ENCODE results near the gene ST7. TPM values are rescaled to one million over a fixed set of nuclear protein-coding genes. Genes with fewer than 3 reads are reported as not detected.

The ST7 gene
- total and polyA plus RNA-seq, 4 donors, result 22.4 to 57.2 (median 41.6) TPM

DNA sequence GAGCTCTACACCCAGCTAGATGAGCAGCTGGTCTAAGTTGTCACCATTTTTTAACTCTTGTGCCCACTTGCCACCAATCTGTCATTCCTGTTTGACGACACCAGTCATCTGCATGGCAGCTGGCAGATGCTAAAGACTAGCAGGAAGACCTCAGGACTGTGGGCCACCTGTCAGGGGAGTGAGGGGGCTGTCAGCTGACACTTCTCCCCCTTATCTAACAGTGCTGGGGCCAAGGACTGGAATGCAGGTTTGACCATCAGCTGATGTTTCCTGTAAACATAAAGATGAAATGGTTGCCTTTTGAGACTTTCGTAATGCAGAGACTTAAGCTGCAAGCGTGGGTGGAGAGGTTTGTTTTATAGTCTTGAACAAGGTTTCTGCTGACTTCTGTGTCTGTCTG lies 276.0 kb downstream of the ST7 start:
- no peak for DNase-seq
- no peak for ATAC-seq (ENCODE audit: insufficient read depth, low FRiP score)
- Histone ChIP-seq H3K9me3 (ENCODE audit: control insufficient read depth in 4 of 4, insufficient read depth in 3 of 4, low read length in 3 of 4) (peaks cover 0 to 4% (median 0%) of the 10 kb centered on the region in 4 donors), H3K4me3 (no peak overlapping the region), H3K9ac (ENCODE audit: insufficient read depth in 1 of 2, low read length in 2 of 2) (no peak overlapping the region), H3K27me3 (ENCODE audit: control insufficient read depth in 3 of 3, insufficient read depth in 3 of 3, low read length in 2 of 3) (no peaks in the 10 kb centered on the region), H3K36me3 (ENCODE audit: control insufficient read depth in 4 of 4, insufficient read depth in 4 of 4, low read length in 4 of 4) (peaks cover 0 to 3% (median 1%) of the 10 kb centered on the region in 4 donors), H3K27ac (ENCODE audit: low read depth in 1 of 2, low read length in 1 of 2) (no peak overlapping the region), H3K4me1 (ENCODE audit: control insufficient read depth in 5 of 5, insufficient read depth in 5 of 5, low read length in 5 of 5) (peaks cover 0 to 11% (median 0%) of the 10 kb centered on the region in 5 donors)
- WGBS, 2 donors, result 78 to 87% methylated on average over 3 of the region's 3 CpGs
- TF ChIP-seq, protein P1, sequence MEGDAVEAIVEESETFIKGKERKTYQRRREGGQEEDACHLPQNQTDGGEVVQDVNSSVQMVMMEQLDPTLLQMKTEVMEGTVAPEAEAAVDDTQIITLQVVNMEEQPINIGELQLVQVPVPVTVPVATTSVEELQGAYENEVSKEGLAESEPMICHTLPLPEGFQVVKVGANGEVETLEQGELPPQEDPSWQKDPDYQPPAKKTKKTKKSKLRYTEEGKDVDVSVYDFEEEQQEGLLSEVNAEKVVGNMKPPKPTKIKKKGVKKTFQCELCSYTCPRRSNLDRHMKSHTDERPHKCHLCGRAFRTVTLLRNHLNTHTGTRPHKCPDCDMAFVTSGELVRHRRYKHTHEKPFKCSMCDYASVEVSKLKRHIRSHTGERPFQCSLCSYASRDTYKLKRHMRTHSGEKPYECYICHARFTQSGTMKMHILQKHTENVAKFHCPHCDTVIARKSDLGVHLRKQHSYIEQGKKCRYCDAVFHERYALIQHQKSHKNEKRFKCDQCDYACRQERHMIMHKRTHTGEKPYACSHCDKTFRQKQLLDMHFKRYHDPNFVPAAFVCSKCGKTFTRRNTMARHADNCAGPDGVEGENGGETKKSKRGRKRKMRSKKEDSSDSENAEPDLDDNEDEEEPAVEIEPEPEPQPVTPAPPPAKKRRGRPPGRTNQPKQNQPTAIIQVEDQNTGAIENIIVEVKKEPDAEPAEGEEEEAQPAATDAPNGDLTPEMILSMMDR (IDR thresholded peaks at IDR 0.05; ENCODE audit: control extremely low read depth, extremely low read depth), result no peak

DNA sequence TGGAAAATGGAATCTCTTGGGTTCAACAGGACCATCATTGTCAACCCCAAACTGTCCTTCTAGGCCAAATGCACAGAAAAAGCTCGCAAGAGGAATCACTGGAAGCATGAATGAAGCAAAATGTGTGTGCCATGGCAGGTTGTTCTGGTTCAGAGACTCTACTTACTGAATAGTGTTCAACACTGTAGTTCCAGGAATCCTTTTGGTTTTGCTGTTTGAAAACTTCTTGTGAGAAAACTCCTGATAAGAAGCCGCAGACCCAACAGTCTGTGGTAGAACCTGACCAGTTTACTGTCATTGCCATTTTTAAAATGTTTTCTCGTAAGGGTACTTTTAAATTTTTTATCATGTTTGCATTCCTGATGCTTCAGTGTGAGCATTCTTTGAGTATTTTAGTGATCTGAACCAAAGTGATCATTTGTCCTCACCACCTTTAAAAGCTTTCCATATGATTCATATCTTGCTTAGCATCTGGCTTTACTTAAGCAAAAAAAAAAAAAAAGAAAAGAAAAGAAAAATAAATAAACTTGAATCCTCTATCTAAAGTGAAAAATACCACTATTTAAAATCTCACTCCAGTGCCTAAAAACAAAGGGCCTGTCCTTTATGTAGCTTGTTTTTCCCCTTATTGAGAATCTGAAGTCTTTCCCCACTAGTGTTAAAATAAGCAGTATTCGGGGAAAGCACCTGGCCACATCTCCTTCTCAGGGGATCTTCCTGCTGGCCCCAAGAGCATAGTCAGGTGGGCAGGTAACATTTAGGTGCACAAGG lies 277.2 kb downstream of the ST7 start:
- Histone ChIP-seq H3K27ac (ENCODE audit: low read depth in 1 of 2, low read length in 1 of 2) (no peak overlapping the region), H3K27me3 (ENCODE audit: control insufficient read depth in 3 of 3, insufficient read depth in 3 of 3, low read length in 2 of 3) (no peaks in the 10 kb centered on the region), H3K36me3 (ENCODE audit: control insufficient read depth in 4 of 4, insufficient read depth in 4 of 4, low read length in 4 of 4) (peaks cover 0 to under 1% (median 0%) of the 10 kb centered on the region in 4 donors), H3K9ac (ENCODE audit: insufficient read depth in 1 of 2, low read length in 2 of 2) (no peak overlapping the region), H3K9me3 (ENCODE audit: control insufficient read depth in 4 of 4, insufficient read depth in 3 of 4, low read length in 3 of 4) (peaks cover 0 to 3% (median 0%) of the 10 kb centered on the region in 4 donors), H3K4me3 (no peak overlapping the region), H3K4me1 (ENCODE audit: control insufficient read depth in 5 of 5, insufficient read depth in 5 of 5, low read length in 5 of 5) (peaks cover 0 to 8% (median 0%) of the 10 kb centered on the region in 5 donors)
- TF ChIP-seq, protein P1 (IDR thresholded peaks at IDR 0.05; ENCODE audit: control extremely low read depth, extremely low read depth), result no peak
- no peak for ATAC-seq (ENCODE audit: insufficient read depth, low FRiP score)
- DNase-seq, result no peak
- WGBS, 2 donors, result 85 to 92% methylated on average over 4 of the region's 4 CpGs

DNA sequence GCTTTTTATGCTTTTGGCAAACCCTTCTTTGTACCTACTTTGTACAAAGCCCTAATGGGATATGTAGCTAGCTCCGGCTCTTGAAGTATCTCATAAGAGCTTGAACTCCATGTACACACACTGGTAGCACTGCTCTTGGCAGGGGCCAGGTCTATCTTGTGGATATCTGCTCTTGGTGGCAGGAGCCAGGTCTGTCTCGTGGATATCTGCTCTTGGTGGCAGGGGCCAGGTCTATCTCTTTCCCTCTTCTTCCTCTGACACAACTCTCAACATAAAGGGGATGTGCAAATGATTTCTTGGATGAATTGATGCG lies 277.7 kb downstream of the ST7 start:
- WGBS, 2 donors, result 77 to 91% methylated on average over 3 of the region's 3 CpGs
- H3K9ac ChIP-seq (ENCODE audit: insufficient read depth in 1 of 2, low read length in 2 of 2), result no peak overlapping the region
- H3K4me3 ChIP-seq, result no peak overlapping the region
- H3K36me3 ChIP-seq (ENCODE audit: control insufficient read depth in 4 of 4, insufficient read depth in 4 of 4, low read length in 4 of 4), result no peaks in the 10 kb centered on the region
- H3K27me3 ChIP-seq (ENCODE audit: control insufficient read depth in 3 of 3, insufficient read depth in 3 of 3, low read length in 2 of 3), result no peaks in the 10 kb centered on the region
- TF ChIP-seq, protein P1 (IDR thresholded peaks at IDR 0.05; ENCODE audit: control extremely low read depth, extremely low read depth), result no peak
- peaks cover 0 to 5% (median 0%) of the 10 kb centered on the region in 5 donors for H3K4me1 ChIP-seq (ENCODE audit: control insufficient read depth in 5 of 5, insufficient read depth in 5 of 5, low read length in 5 of 5)
- H3K27ac ChIP-seq (ENCODE audit: low read depth in 1 of 2, low read length in 1 of 2), result no peak overlapping the region
- peaks cover 0 to 3% (median 0%) of the 10 kb centered on the region in 4 donors for H3K9me3 ChIP-seq (ENCODE audit: control insufficient read depth in 4 of 4, insufficient read depth in 3 of 4, low read length in 3 of 4)
- DNase-seq, result no peak
- no peak for ATAC-seq (ENCODE audit: insufficient read depth, low FRiP score)
